Kidney tubule cell (primary cell): ENCODE measurements around the gene POLR3K.

Experiments used
- DNase-seq: peaks from one replicate; pipeline ENCODE4 v3.0.0-alpha.2; 2018; ENCODE audit warnings: low spot score

Gene POLR3K

DNA sequence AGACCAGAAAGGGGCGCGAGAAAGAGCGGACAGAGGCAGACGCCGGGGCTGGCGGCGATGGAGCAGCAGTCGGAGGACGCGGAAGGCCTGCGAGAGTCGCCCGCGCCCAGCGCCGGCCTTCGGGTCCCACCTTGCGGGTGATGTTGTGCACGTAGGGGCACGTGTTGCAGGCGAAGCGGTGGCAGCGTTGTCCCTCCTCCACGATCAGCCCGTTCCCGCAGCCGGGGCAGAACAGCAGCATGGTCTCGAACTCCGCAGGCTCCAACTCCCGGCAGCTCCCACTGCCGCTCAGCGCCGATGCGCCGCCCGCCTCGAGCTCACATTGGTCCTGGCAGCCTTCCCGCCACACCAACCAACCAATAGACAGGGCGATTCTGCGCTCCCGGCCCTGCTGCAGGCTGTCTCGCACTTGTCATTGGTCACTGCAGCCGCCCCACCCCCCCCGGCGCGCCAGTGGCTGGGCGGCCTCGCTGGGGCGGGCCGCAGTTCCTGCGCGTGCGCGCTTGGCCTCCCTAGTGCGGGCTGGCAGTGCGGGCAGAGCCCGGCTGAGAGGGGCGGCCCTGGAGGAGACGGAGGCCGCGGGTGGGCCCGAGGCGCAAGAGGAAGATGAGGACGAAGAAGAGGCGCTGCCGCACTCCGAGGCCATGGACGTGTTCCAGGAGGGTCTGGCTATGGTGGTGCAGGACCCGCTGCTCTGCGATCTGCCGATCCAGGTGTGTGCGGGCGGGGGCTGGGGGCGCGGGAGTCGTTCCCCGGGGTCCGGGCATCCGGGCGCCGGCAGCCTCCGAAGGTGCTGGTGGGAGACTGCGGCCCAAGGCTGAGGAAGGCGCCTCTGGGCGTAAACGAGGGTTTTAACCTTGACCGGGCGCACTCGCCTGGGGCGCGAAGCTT is at the start of gene POLR3K, which contains the start of gene SNRNP25:
Gene POLR3K (minus strand): TSS at position 263 of the 891 bp plus-strand sequence. CDS start 22 bp downstream, at position 241.
Gene SNRNP25 (plus strand): TSS at position 483 of the 891 bp plus-strand sequence. CDS start 189 bp downstream, at position 672.
- peak; percentile 98 for DNase-seq

DNA sequence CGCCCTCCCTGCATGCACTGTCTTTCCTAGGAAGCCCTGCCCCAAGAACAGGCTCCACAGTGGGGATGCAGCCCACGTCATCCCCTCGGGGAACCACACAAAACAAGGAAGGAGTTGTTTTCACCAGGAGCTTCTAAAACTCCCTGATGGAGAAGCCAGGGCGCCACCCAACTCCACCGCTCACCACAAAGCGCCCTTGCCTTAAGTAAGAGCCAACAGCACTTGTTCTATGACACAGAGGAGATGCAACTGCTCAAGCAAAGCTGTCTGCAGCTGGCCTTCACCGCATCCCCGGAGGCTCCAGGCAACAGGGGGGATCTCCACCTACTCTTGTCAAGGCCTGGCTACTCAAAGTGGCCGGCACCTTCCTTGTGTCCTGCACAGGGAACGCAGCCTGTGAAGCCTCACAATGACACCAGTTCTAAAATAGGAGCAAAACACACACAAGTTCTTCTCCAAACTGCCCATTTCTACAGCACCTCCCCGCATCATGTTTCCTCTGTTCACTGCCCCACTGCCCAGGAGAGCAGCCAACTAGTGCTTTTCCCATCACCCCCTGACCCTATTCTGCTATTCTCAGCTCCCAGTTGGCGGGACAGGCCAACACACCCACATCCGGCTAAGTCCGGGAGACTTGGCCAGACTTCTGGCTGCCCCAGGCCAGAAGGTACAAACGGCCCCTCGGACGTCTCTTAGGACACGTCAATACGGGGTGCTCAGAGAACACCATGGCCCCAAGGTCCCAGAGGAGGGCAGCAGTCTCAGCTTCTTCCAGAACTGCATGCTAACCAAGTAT is 48.9 kb upstream of the POLR3K start:
- no peak for DNase-seq

DNA sequence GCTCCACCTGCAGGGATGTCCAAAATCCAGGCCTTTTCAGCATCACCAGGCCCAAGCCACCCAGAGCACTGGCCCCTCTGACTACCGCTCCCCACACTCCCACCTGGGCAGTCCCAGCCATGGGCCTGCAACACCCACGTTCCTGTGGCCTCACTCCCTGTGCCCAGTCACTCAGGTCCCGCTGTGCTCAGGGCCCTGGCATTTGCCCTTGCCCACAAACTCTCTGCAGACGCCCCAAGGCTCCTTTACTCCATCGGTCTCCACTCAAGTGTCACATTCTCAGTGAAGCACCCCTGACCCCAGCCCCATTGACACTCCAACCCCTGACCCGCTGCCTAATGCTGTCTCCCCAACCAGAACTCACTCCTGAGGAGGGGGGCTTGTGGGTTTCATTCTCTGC is 48.2 kb upstream of the POLR3K start:
- DNase-seq = no peak

DNA sequence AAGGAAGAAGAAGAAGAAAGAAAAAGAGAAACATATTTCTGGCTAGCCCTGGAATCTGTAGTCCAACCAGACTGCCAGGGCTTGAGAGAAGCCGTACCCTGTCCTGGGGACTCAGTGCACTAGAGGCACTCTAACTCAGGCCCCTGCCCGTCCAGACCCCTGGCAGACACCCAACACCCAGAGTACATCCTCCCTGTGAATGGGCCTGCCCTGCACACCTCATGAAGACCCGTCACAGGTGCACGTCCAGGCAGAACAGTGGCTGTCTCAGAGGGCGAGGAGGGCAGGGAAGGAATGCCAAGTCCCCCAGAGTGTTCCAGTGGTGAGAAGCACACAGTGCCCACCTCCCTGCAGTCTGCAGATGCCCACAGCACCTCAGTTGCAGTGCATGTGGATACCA is 47.6 kb upstream of the POLR3K start:
- DNase-seq = no peak

DNA sequence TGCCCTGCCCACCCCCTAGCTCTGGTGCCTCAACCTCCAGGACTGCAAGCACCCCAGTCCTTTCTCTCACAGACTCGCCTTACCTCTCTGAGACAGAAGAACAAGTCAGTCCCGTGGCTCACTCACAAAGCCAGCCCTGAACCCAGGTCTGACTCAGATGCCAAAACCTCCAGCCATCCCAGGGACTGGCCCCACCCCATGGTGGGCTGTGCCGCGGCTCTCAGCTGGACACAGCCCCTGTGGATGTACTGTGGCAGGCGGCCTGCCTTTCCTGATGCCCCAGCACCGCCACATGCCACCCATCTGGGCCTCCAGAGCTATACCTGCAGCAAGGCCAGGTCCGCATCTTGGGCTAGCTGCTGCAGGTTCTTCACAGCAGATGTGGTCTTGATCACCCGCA is 44.4 kb upstream of the POLR3K start:
- DNase-seq = no peak

DNA sequence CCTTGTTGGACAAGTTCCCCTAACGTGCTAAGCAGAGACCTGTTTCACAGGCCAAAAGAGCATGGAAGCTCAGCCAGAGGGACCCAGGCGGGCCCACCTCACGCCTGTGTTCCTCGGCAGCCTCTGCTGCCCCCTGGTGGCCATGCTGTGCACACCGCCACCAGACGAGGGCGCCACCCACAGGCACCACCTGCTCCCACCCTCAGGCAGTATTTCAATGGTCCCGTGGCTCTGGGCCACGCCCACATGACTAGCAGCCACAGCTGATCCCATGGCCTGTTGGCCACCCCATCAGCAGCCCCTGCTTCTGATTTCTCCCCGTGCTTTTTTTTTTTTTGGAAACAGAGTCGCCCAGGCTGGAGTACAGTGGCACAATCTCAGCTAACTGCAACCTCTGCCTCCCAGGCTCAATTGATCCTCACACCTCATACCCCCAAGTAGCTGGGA is 43.5 kb upstream of the POLR3K start:
- DNase-seq = peak; percentile 85

DNA sequence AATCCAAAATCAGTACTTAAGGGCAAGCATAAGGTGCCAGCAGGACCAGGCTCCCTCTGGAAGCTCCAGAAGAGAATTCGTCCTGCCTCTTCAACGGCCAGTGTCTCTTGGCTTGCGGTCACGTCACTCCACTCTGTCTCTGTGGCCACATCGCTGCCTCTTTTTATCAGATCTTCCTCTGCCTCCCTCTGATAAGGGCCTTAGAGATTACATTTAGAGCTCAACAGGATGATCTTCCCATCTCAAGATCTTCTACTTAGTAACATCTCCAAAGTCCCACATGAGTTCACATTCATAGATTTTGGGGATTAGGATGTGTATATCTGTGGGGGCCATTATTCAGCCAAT is 41.5 kb upstream of the POLR3K start:
- no peak for DNase-seq

DNA sequence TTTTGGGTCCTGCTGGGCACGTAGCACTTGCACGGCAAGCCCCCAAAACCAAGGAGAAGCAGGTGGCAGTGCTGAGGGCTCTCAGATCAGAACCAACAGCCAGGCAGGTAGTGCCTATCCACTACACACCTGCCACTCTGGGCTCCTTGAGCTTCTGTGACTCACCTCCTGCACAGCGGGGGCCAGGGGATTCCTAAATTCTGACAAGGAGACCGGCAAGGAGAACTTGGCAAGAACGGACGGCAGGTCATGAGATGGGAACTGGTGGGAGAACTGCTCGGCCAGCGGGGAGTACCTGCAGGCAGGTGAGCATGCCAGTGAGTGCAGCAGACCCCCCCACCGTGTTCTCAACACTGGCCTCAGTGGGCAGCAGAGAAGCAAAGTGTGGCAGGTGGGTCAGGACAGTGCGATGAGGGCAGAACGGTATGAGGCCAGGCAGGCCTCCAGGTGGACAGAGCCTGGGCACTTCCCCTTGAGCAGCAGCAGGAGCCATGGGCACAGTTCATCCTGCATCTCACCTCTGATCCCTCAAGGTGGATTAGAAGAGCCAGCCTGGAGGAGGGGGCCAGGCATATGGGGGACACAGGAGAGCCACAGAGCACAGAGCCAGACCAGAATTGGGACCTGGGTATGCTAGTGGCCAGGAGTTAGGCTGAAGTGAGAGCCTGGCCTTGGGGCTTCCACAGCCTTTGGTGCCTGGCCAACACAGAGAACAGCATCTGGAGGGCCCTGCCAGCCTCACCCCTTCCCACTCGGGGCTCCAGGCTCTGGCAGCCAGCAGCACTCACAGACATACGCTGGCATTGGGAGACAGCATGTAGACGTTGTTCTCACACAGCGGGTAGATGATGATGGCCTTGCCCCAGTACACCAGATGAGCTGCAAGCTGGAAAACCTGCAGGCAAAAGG is 39.3 kb upstream of the POLR3K start:
- no peak for DNase-seq

DNA sequence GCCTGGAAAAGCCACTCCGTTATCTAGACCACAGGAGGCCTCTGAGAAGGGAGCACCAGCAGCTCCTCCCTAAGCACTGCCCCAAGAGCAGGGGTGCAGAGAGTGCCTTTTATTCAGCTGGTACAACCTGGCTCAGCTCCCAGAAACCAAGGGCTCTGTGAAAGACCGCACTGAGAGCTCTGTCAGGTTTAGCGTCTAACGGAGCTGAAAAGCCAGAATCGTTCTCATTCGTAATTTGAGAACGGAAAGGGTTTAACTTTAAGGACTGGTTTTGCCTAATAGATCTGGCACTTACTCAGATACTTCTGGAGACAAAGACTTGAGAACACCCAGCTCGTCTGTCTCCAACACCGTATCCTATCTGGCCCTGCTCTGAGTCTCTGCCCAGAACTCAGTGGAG is 38.1 kb upstream of the POLR3K start:
- DNase-seq = no peak

DNA sequence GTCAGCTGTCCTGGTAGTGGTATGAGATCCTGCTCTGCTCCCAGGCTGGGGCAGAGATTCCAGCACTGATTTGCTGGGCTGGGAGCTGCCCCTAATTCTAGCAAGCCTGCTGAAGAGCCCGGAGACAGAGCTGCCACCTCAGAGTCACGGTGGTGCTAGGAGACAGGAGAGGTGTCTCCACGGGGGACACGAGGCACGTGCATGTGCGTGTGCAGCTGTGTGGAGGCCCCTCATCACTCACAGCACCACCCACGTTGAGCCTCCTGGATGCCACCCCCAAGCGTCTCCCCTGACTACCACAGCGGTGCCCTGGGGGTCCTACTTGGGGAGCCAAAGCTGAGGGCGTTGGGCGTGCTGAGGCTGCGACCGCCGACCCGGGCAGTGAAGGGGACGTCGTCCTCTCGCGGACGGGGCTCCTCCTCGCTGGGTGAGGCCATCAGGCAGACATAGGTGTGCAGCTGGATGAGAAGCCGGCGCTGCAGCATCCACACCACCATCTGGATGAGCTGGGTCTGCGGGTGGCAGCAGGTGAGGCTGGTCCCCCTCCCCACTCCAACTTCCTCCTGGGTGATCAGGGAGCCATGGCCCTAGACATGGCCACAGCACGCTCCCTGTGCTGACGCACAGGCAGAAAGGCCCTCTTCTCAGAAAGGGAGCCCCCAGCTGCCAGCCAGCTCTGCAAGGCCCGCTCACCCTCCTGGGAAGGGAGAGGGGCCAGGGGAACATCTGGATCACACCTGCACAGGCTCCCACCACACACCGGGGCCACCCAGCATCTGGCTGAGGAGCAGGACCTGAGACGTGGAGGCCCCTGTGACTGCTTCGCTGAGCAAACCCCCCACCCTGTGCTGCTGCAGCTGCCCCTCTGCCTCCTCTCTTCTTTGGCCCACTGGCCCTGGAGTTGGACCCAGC is 36.2 kb upstream of the POLR3K start:
- DNase-seq = no peak

DNA sequence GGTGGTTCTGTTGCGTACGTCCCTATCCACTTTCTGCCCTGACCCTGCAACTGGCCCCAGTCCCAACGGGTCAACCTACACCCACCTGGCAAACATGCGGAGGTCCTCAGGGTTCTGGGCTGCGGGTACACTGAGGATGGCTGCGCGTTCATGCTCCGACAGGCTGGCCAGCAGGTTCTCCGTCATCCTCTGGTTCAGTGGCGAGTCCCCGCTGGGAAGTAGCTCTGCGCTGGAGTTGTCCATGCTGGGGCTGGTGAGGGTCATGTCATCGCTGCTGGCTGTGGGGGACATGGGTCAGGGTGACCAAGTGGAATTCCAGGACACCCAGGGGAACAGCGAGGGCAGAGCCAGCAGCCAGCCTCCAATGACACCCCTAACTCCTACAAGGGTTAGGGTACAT is 35.2 kb upstream of the POLR3K start:
- no peak for DNase-seq

DNA sequence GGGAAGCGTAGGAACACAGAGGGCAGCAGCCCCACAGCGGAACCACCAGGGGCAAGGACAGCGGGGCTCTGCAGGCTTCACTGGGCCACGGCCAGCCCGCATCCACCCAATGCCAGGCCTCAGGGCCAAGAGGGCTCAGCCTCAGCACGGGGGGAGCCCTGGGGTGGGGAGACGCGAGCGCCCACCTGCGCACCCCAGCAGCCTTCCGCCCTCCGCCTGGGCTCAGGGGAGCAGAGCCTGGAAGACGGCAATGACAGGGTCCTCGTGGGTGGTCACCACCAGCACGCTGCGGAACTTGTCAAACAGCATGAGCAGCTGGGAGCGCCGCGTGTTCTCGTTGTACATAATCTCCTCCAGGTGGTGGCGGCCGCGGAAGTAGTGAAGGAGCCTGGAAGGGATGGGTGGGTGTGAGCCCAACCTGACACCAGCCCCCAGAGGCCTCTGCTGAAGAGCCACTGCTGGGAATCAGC is 33.1 kb upstream of the POLR3K start:
- DNase-seq = no peak

DNA sequence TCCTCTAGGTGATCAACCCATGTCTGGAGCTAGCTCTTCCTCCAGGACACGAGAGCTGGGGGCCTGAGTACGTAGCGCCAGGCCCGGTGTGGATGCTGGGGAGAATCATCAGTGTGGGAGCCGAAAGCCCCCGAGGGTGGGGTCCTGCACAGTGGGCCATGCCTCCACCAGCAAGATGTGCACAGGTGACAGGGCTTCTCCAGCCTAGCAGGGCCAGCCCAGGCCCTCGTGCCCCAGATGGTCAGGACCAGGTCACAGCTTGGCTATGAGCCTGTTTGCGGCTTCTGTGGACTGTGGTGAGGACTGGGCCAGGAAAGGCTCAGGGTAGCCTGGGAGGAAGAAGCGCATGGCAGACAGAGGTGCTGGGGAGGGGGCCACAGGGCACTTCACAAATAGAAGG is 32.5 kb upstream of the POLR3K start:
- DNase-seq = no peak

DNA sequence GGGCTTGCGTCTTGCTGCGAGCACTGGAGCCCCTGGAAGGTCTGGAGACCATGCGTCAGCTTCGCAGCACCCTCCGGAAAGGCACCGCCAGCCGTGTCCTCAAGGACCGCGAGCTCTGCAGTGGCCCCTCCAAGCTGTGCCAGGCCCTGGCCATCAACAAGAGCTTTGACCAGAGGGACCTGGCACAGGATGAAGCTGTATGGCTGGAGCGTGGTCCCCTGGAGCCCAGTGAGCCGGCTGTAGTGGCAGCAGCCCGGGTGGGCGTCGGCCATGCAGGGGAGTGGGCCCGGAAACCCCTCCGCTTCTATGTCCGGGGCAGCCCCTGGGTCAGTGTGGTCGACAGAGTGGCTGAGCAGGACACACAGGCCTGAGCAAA is 32.0 kb upstream of the POLR3K start:
- DNase-seq = no peak

DNA sequence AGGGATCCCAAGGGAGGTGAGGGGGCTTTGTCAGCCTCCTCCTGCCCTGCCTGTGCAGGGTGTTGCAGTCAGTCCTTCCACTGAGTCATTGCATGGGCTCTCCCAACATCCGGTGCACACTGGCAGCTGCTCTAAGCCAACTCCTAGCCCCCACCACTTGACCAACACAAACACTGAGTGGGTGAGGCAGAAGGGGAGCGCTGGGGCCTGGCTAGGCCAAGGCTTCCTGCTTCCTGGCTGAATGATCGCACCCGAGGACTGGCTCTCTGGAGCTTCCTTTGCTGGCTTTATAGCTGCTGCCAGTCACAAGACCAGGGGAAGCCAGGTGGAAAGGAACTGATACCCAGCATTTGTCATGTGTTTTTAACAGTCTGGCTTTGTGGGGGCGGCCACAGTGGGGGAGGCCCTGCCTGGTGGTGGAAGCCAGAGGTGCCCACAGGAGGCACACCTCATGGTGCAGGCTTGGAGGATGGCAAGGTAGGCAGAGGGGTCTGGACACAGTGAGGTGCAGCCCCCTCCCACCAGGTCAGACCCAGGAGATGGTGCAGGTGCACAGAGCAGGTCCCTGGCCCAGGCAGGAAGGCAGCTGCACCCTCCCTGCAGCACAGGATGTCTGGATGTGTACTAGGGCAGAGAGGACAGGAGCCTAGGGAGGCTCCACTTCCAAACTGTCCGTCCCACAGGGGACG is 31.5 kb upstream of the POLR3K start:
- DNase-seq = peak; percentile 97

DNA sequence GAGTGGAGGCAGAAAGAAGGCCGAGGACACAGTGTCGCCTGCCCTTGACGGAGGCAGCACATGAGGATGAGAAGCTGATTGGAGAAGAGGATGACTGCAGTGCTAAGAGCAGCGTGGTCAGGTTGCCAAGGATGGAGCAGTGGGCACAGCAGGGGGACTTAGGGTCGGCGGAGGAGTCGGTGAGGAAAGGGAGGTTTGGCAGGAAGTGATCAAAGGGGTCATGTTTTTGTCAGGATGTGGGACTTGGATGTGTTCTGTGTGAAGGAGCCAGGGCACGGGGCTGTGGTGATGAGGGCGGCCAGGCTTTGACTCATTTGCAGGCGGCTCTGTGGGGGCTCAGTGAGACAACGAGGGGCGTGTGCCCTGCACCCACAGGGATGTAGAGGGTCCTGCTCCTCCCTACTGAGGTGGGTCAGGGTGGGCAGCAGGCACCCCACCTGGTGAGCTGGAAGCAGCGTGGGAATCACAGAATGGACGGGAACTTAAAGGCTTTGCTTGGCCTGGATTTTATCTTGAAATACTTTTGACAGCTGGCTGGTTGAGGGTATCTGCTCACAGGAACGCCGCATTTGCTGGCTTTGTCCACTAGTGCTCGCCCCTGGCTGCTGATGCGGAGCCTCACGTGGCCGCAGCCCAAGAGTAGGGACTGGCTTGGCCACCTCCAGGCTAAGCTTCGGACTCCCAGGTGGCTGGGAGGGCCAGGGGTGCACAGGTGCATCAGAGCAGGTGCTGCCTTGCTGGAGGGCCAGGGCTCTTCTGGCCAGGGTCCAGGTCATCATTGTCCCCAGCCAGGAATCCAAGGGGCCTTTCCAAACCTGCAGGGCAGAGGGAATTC is 30.6 kb upstream of the POLR3K start:
- DNase-seq = no peak

DNA sequence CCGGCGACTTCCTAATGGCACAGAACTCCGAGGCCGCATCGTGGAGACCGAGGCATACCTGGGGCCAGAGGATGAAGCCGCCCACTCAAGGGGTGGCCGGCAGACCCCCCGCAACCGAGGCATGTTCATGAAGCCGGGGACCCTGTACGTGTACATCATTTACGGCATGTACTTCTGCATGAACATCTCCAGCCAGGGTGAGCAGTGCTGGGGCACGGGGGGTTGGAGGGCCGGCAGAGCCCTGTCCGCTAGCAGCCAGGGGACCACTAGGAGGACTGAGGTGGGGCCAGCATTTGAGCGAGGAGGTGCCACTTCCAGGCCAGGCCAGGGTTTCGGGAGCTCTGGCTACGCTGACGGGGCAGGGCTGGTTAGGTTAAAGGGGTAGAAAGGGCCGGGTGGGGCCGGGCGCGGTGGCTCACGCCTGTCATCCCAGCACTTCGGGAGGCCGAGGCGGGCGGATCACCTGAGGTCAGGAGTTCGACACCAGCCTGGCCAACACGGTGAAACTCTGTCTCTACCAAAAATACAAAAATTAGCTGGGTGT is 29.7 kb upstream of the POLR3K start:
- no peak for DNase-seq

DNA sequence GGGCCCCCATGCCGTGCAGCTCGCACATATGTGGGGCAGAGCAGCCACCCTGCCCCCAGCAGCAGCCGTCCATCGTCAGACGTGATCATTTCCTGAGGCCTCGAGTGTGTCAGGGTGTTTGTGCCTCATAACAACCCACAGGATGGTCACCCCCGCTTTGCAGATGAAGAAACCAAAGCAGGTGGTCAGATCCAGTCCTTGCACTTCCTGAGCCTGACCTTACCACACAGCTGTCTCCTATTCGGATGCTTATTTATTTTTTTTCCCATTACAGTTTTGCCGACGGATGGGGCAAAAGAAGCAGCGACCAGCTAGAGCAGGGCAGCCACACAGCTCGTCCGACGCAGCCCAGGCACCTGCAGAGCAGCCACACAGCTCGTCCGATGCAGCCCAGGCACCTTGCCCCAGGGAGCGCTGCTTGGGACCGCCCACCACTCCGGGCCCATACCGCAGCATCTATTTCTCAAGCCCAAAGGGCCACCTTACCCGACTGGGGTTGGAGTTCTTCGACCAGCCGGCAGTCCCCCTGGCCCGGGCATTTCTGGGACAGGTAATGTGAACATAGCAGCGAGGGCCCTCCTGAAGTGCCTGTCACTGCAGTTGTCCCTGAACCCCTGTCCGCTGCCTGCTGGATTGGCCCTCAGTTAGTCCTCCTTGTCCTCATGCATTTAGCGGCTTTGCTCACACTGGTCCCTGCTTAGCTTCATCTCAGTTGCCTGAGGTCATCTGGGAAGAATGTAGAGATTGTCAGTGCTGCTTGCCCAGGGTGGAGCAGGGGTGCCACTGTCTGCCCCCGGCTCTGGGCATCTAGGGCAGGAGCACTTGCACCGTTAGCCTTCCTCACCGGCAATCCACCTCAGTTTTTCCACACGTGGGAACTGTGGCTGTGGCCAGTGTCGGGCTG is 26.0 kb upstream of the POLR3K start:
- no peak for DNase-seq
